ENCODE measurements around the gene NAGPA. TPM values are rescaled to one million over a fixed set of nuclear protein-coding genes. Genes with fewer than 3 reads are reported as not detected.

NAGPA gene
- total and polyA plus RNA-seq, 2 experiments from 2014 or later = 32.2 to 35.7 TPM

DNA sequence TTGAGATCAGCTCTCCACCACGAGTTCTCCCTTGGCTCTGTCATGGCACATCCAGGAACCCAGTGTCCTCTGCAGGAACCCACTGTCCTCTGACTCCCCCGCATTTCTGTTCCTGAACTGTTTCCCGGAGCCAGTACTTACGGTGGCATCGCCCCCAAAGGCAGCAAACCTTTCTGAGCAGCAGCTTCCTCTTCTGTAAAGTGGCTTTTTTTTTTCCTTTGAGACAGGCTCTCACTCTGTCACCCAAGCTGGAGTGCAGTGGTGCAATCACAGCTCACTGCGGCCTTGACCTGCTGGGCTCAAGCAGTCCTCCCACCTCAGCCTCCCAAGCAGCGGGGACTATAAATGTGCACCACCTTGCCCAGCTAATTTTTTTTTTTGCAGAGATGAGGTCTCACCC lies 32.2 kb downstream of the NAGPA start:
- Histone ChIP-seq H4K20me1 (ENCODE audit: insufficient read depth, poor library complexity, severe bottlenecking) (no peaks in the 10 kb centered on the region), H3K9me3 (ENCODE audit: low read depth) (no peaks in the 10 kb centered on the region), H3K4me1 (ENCODE audit: insufficient read depth) (no peaks in the 10 kb centered on the region), H3K4me3 (no peak overlapping the region), H3K27me3 (no peaks in the 10 kb centered on the region), H3K27ac (no peak overlapping the region), H3K4me2 (no peak overlapping the region), H3K36me3 (replicated peaks; ENCODE audit: insufficient read depth, low read depth) (no peaks in the 10 kb centered on the region), H2AFZ (no peak overlapping the region), H3K9me2 (replicated peaks; ENCODE audit: insufficient read depth) (no peaks in the 10 kb centered on the region), H3K79me2 (no peaks in the 10 kb centered on the region)
- 86% methylated on average over 7 of the region's 7 CpGs for WGBS (ENCODE audit: low lambda C conversion rate, missing lambda C conversion rate)
- no peak for DNase-seq (ENCODE audit: low spot score)
- no peak for TF ChIP-seq EZH2 (IDR thresholded peaks at IDR 0.05; ENCODE audit: borderline replicate concordance)
- TF ChIP-seq CTCF (IDR thresholded peaks at IDR 0.05; ENCODE audit: poor library complexity) = no peak
- TF ChIP-seq EZH2phosphoT487 (IDR thresholded peaks at IDR 0.05; ENCODE audit: low read depth, severe bottlenecking, unreplicated experiment) = no peak

DNA sequence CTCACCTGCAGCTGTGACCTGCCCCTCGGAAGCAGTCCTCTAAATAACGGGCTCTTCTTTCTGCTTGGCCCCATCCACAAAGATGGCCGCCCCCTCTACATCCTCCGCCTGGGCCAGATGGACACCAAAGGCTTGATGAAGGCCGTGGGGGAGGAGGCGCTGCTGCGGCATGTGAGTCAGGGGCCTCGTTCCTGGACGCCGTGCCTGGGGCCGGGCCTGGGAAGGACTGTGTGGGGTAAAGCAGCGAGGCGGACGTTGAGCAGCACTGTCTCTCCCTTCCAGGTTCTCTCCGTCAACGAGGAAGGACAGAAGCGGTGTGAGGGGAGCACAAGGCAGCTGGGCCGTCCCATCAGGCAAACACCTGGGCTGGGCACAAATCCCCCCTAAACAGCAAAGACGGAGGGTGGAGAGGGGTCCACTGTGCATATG lies 33.1 kb downstream of the NAGPA start:
- H3K4me2 ChIP-seq = no peak overlapping the region
- no peak overlapping the region for H2AFZ ChIP-seq
- no peaks in the 10 kb centered on the region for H3K4me1 ChIP-seq (ENCODE audit: insufficient read depth)
- H3K79me2 ChIP-seq = no peaks in the 10 kb centered on the region
- no peaks in the 10 kb centered on the region for H3K9me2 ChIP-seq (replicated peaks; ENCODE audit: insufficient read depth)
- no peaks in the 10 kb centered on the region for H4K20me1 ChIP-seq (ENCODE audit: insufficient read depth, poor library complexity, severe bottlenecking)
- no peaks in the 10 kb centered on the region for H3K27me3 ChIP-seq
- 93% methylated on average over 19 of the region's 19 CpGs for WGBS (ENCODE audit: low lambda C conversion rate, missing lambda C conversion rate)
- DNase-seq (ENCODE audit: low spot score) = no peak
- no peaks in the 10 kb centered on the region for H3K36me3 ChIP-seq (replicated peaks; ENCODE audit: insufficient read depth, low read depth)
- no peaks in the 10 kb centered on the region for H3K9me3 ChIP-seq (ENCODE audit: low read depth)
- no peak overlapping the region for H3K27ac ChIP-seq
- H3K4me3 ChIP-seq = no peak overlapping the region
- TF ChIP-seq EZH2phosphoT487 (IDR thresholded peaks at IDR 0.05; ENCODE audit: low read depth, severe bottlenecking, unreplicated experiment) = no peak
- no peak for TF ChIP-seq EZH2 (IDR thresholded peaks at IDR 0.05; ENCODE audit: borderline replicate concordance)
- TF ChIP-seq CTCF (IDR thresholded peaks at IDR 0.05; ENCODE audit: poor library complexity) = no peak

GRCh38 chr16:4994719-4995434 lies 38.9 kb downstream of the NAGPA start:
- Histone ChIP-seq H3K4me1 (ENCODE audit: insufficient read depth) (no peaks in the 10 kb centered on the region), H3K4me2 (no peak overlapping the region), H4K20me1 (ENCODE audit: insufficient read depth, poor library complexity, severe bottlenecking) (no peaks in the 10 kb centered on the region), H3K27ac (no peak overlapping the region), H2AFZ (no peak overlapping the region), H3K27me3 (no peaks in the 10 kb centered on the region), H3K36me3 (replicated peaks; ENCODE audit: insufficient read depth, low read depth) (no peaks in the 10 kb centered on the region), H3K9me3 (ENCODE audit: low read depth) (no peaks in the 10 kb centered on the region), H3K79me2 (no peaks in the 10 kb centered on the region), H3K9me2 (replicated peaks; ENCODE audit: insufficient read depth) (no peaks in the 10 kb centered on the region), H3K4me3 (no peak overlapping the region)
- TF ChIP-seq EZH2phosphoT487 (IDR thresholded peaks at IDR 0.05; ENCODE audit: low read depth, severe bottlenecking, unreplicated experiment) (no peak), CTCF (IDR thresholded peaks at IDR 0.05; ENCODE audit: poor library complexity) (no peak), EZH2 (IDR thresholded peaks at IDR 0.05; ENCODE audit: borderline replicate concordance) (no peak)
- 77% methylated on average over 18 of the region's 18 CpGs for WGBS (ENCODE audit: low lambda C conversion rate, missing lambda C conversion rate)
- DNase-seq (ENCODE audit: low spot score) = no peak
